ENCODE measurements around the gene PTPN6. TPM values are rescaled to one million over a fixed set of nuclear protein-coding genes. Genes with fewer than 3 reads are reported as not detected.

Gene PTPN6
- total RNA-seq, 1 donor from 2014 or later: 6.0 TPM

DNA sequence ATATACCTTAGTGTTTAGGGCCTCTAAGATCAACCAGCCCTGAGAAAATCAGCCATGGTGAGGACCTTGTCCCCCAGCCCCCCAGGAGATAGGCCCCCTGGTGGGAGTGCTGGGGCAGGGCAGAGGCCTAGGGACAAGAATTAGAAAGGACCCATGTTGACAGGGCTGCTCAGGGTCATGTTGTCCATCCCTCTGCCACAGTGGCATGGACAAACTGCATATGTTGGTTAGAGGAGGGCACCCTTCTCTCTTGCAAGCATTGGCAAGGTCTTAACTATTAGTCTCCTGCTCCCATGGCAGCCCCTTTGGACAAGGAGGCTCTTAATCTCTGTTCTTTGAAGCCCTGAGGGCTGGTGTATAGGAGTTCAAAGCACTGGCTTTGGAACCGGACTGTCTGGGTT lies 755 bp upstream of the PTPN6 start:
- Histone ChIP-seq H3K27me3 (no peaks in the 10 kb centered on the region), H3K36me3 (no peaks in the 10 kb centered on the region), H3K79me2 (ENCODE audit: low read depth) (peaks cover 3% of the 10 kb centered on the region), H3K9ac (no peak overlapping the region), H3K4me3 (no peak overlapping the region), H3K9me3 (ENCODE audit: low read depth) (no peaks in the 10 kb centered on the region), H3F3A (ENCODE audit: low read depth) (peaks cover 19% of the 10 kb centered on the region), H3K4me1 (peaks cover 12% of the 10 kb centered on the region), H3K27ac (no peak overlapping the region), H4K20me1 (ENCODE audit: low read depth) (peaks cover 6% of the 10 kb centered on the region), H2AFZ (replicated peaks) (no peak overlapping the region), H3K4me2 (no peak overlapping the region)
- H3K9me3 Mint-ChIP-seq: no peaks in the 10 kb centered on the region
- peaks cover 5% of the 10 kb centered on the region for H3K27me3 Mint-ChIP-seq (ENCODE audit: insufficient read depth, low read depth)
- no peak for DNase-seq (ENCODE audit: low spot score)
- peaks cover 32% of the 10 kb centered on the region for H3K4me1 Mint-ChIP-seq
- no peak overlapping the region for H3K4me3 Mint-ChIP-seq
- H3K36me3 Mint-ChIP-seq: peaks cover 6% of the 10 kb centered on the region
- TF ChIP-seq, protein P1, sequence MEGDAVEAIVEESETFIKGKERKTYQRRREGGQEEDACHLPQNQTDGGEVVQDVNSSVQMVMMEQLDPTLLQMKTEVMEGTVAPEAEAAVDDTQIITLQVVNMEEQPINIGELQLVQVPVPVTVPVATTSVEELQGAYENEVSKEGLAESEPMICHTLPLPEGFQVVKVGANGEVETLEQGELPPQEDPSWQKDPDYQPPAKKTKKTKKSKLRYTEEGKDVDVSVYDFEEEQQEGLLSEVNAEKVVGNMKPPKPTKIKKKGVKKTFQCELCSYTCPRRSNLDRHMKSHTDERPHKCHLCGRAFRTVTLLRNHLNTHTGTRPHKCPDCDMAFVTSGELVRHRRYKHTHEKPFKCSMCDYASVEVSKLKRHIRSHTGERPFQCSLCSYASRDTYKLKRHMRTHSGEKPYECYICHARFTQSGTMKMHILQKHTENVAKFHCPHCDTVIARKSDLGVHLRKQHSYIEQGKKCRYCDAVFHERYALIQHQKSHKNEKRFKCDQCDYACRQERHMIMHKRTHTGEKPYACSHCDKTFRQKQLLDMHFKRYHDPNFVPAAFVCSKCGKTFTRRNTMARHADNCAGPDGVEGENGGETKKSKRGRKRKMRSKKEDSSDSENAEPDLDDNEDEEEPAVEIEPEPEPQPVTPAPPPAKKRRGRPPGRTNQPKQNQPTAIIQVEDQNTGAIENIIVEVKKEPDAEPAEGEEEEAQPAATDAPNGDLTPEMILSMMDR (IDR thresholded peaks at IDR 0.05): no peak
- no peak for TF ChIP-seq EZH2phosphoT487 (IDR thresholded peaks at IDR 0.05)
- TF ChIP-seq EZH2 (IDR thresholded peaks at IDR 0.05): no peak
- peak overlapping the region; percentile 29 for H3K27ac Mint-ChIP-seq

DNA sequence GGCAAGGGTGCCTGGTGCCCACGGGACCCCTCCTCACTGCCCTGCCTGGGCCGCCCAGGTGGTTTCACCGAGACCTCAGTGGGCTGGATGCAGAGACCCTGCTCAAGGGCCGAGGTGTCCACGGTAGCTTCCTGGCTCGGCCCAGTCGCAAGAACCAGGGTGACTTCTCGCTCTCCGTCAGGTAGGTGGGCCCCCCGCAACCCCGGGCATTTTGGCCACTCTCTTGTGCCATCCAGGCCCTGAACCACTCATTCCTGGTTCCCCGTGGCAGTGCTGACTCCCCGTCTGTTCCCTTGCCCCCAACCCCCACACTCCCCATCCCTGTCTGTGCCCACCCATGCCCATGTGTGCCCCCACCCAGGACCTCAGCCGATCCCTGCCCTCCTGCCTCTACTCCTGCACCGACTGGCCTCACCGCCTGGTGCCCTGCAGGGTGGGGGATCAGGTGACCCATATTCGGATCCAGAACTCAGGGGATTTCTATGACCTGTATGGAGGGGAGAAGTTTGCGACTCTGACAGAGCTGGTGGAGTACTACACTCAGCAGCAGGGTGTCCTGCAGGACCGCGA lies 480 bp downstream of the PTPN6 start:
- Mint-ChIP-seq H3K4me1 (peaks cover 26% of the 10 kb centered on the region), H3K9me3 (no peaks in the 10 kb centered on the region), H3K4me3 (peak overlapping the region; percentile 38), H3K36me3 (peaks cover 6% of the 10 kb centered on the region), H3K27ac (peak overlapping the region; percentile 78), H3K27me3 (ENCODE audit: insufficient read depth, low read depth) (peaks cover 5% of the 10 kb centered on the region)
- H4K20me1 ChIP-seq (ENCODE audit: low read depth): no peaks in the 10 kb centered on the region
- H2AFZ ChIP-seq (replicated peaks): no peak overlapping the region
- TF ChIP-seq, protein P1 (IDR thresholded peaks at IDR 0.05): no peak
- no peak for TF ChIP-seq EZH2phosphoT487 (IDR thresholded peaks at IDR 0.05)
- no peak for TF ChIP-seq EZH2 (IDR thresholded peaks at IDR 0.05)
- H3K4me2 ChIP-seq: no peak overlapping the region
- H3K4me3 ChIP-seq: no peak overlapping the region
- DNase-seq (ENCODE audit: low spot score): no peak
- no peak overlapping the region for H3K27ac ChIP-seq
- no peaks in the 10 kb centered on the region for H3K79me2 ChIP-seq (ENCODE audit: low read depth)
- no peaks in the 10 kb centered on the region for H3K27me3 ChIP-seq
- no peaks in the 10 kb centered on the region for H3K36me3 ChIP-seq
- H3K4me1 ChIP-seq: peaks cover 3% of the 10 kb centered on the region
- H3K9me3 ChIP-seq (ENCODE audit: low read depth): no peaks in the 10 kb centered on the region
- H3K9ac ChIP-seq: no peak overlapping the region
- peaks cover 7% of the 10 kb centered on the region for H3F3A ChIP-seq (ENCODE audit: low read depth)

DNA sequence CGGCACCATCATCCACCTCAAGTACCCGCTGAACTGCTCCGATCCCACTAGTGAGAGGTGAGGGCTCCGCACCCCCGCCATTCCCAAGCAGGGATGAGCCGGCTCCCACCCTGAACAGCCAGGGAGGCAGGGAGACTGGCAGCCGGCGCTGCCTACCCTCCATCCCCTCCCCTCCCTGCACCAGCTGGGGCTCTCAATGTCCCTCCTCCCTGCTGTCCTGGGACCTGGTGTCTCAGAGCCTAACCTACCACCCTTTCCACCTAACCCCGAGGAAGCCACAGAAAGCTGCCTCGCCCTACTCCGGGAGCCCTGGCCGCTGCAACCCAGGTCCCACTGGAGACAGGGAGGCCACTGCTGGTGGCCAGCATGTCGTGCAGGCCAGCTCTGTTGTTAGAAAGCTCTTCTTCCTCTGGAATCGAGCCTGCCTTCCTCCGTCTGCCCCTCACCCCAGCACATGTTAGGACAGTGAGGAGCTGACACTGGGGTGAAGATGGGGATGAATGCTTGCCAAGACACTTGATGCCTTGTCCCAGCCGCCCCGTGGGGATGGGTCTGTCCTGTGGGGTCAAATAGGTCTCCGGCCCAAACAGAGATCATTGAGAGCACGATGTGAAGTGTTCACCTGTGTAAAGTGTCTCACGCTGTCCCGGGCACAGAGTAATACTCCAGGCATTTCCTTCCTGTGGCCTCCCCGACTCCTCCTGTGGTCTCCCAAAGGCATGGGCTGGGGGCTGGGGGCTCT lies 1.1 kb downstream of the PTPN6 start:
- Mint-ChIP-seq H3K27ac (peak overlapping the region; percentile 78), H3K36me3 (peaks cover 2% of the 10 kb centered on the region), H3K9me3 (no peaks in the 10 kb centered on the region), H3K27me3 (ENCODE audit: insufficient read depth, low read depth) (peaks cover 5% of the 10 kb centered on the region), H3K4me3 (no peak overlapping the region), H3K4me1 (peaks cover 26% of the 10 kb centered on the region)
- H3K4me2 ChIP-seq: no peak overlapping the region
- no peaks in the 10 kb centered on the region for H3K79me2 ChIP-seq (ENCODE audit: low read depth)
- no peak for DNase-seq (ENCODE audit: low spot score)
- no peak overlapping the region for H3K27ac ChIP-seq
- peaks cover under 1% of the 10 kb centered on the region for H3F3A ChIP-seq (ENCODE audit: low read depth)
- no peaks in the 10 kb centered on the region for H3K9me3 ChIP-seq (ENCODE audit: low read depth)
- no peaks in the 10 kb centered on the region for H3K4me1 ChIP-seq
- no peaks in the 10 kb centered on the region for H3K36me3 ChIP-seq
- H4K20me1 ChIP-seq (ENCODE audit: low read depth): no peaks in the 10 kb centered on the region
- H2AFZ ChIP-seq (replicated peaks): no peak overlapping the region
- H3K4me3 ChIP-seq: no peak overlapping the region
- H3K9ac ChIP-seq: no peak overlapping the region
- H3K27me3 ChIP-seq: no peaks in the 10 kb centered on the region
- TF ChIP-seq EZH2phosphoT487 (IDR thresholded peaks at IDR 0.05) (no peak), EZH2 (IDR thresholded peaks at IDR 0.05) (no peak)
- TF ChIP-seq, protein P1 (IDR thresholded peaks at IDR 0.05): no peak

All from neural progenitor cell (in vitro differentiated cells).